Bronchial epithelial cell (primary cell): Measurements from ENCODE around the gene DCAF10. TPM values are rescaled to one million over a fixed set of nuclear protein-coding genes. Genes with fewer than 3 reads are reported as not detected.
"Not testable (repeated sequence)": the region's sequence is repeated elsewhere in the genome, so short reads cannot be mapped to it uniquely, and the experiment has no call there.

Source experiments
- DNase-seq: peaks from one replicate; pipeline ENCODE4 v3.0.0-alpha.2; 2010; ENCODE audit warnings: low read depth
- FAIRE-seq: peaks from 2 replicates; lab custom pipeline; 2011; peaks lifted over from hg19 to GRCh38; lab: Jason Lieb, UNC
- H3K27me3 ChIP-seq: 2 replicates; pipeline ENCODE4 v1.5.1; 2011; ENCODE audit warnings: low read length; ENCODE audit not compliant: control insufficient read depth, insufficient read depth
- H3K36me3 ChIP-seq: 2 replicates; pipeline ENCODE4 v1.5.1; 2011; ENCODE audit warnings: low read length; ENCODE audit not compliant: control insufficient read depth, insufficient read depth
- H3K4me3 ChIP-seq: 2 replicates; pipeline ENCODE4 v1.5.1; 2011; ENCODE audit warnings: mild to moderate bottlenecking, low read depth, low read length, control low read depth
- CTCF ChIP-seq: IDR thresholded peaks from 2 replicates; pipeline ENCODE4 v1.5.1; 2011; ENCODE audit warnings: mild to moderate bottlenecking, moderate library complexity, low read length, control low read depth, inconsistent platforms; ENCODE audit not compliant: insufficient read depth, severe bottlenecking
- total RNA-seq: library from RNA; depleted of rRNA; stranded (reverse); fragments of >200 nt; gene quantifications from 2 replicates; pipeline ENCODE4 v1.2.1, GENCODE V29; 2014

DCAF10 gene
- total RNA-seq = 24.7 and 29.5 TPM in 2 replicates

DNA sequence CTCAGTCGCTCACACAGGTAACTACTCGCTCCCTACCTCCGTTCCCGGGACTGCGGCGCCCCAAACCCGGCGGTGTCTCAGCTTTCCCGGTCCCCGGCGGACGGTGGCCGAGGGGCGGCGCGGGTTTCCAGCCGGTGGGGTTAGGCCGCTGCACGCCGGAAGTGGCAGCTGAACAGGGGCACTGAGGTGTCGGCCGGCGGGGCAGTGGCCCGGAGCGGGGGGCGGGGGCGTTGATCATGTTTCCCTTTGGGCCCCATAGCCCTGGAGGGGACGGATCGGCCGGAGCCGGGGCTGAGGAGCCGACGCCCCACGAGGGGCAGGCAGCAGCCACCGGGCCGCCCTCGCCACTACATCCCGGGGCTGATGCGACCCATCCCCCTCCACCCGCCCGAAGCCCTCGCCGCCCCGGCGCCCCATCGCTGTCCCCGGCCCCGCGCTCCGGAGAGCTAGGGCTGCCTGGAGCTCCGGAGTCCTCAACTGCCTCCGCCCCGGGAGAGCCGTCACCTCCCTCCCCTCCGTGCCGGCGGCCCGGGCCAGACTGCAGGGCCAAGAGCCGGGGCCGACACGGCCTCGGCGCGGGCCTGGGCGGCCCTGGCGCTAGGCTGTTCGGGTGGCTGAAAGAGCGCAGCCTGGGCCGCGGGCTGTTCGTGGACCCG lies at the start of gene DCAF10:
DCAF10 (plus strand) TSS at position 167 of the 656 bp plus-strand sequence; CDS start at position 237, 70 bp downstream.
- Histone ChIP-seq H3K27me3 (no peaks in the 10 kb centered on the region), H3K4me3 (peak within 1 kb of the TSS; percentile 57), H3K36me3 (no peaks in the 10 kb centered on the region)
- DNase-seq (peak; percentile 48), FAIRE-seq (no peak)
- no peak for TF ChIP-seq CTCF

GRCh38 chr9:37751186-37751585 lies 49.4 kb upstream of the DCAF10 start:
- DNase-seq (no peak), FAIRE-seq (no peak)
- H3K4me3 ChIP-seq = no peak overlapping the region
- H3K36me3 ChIP-seq = no peaks in the 10 kb centered on the region
- no peak for TF ChIP-seq CTCF
- no peaks in the 10 kb centered on the region for H3K27me3 ChIP-seq

- FAIRE-seq, H3K4me3 ChIP-seq, DNase-seq, H3K27me3 ChIP-seq, H3K36me3 ChIP-seq: not testable (repeated sequence)
Measured at GRCh38 chr9:37751704-37752103, 48.9 kb upstream of the DCAF10 start.

- not testable (repeated sequence) for DNase-seq, H3K36me3 ChIP-seq, FAIRE-seq, H3K27me3 ChIP-seq, H3K4me3 ChIP-seq
Measured at GRCh38 chr9:37752112-37752511, 48.5 kb upstream of the DCAF10 start.

GRCh38 chr9:37752642-37753488 lies 47.7 kb upstream of the DCAF10 start:
- FAIRE-seq (no peak), DNase-seq (no peak)
- no peaks in the 10 kb centered on the region for H3K27me3 ChIP-seq

GRCh38 chr9:37753489-37754190 lies 47.0 kb upstream of the DCAF10 start, which contains the start of gene TRMT10B:
Gene TRMT10B, plus strand, starts transcription at chr9:37753805. Its CDS starts 8,127 bp downstream, at chr9:37761932.
- Histone ChIP-seq H3K27me3 (no peaks in the 10 kb centered on the region), H3K4me3 (peak within 1 kb of the TSS; percentile 65), H3K36me3 (no peaks in the 10 kb centered on the region)
- FAIRE-seq (no peak), DNase-seq (peak; percentile 66)
- TF ChIP-seq CTCF = no peak

More at GRCh38 chr9:37752642-37753488, 47.7 kb upstream of the DCAF10 start:
- H3K36me3 ChIP-seq = no peaks in the 10 kb centered on the region
- H3K4me3 ChIP-seq = peak overlapping the region; percentile 65
- no peak for TF ChIP-seq CTCF
